Loucy (cell line): ENCODE measurements around the gene RORC.

Experiments
- H2AFZ ChIP-seq: fragments of 200-600 bp; sonication (generic); 2 replicates; pipeline ENCODE4 v1.6.0; 2016; ENCODE audit warnings: antibody characterized with exemption, mild to moderate bottlenecking, low read length, moderate library complexity
- H3F3A ChIP-seq: fragments of 200-600 bp; 2 replicates; pipeline ENCODE4 v1.6.0; 2016; ENCODE audit warnings: antibody characterized with exemption, low read depth, mild to moderate bottlenecking
- H3K27me3 ChIP-seq: fragments of 200-600 bp; sonication (generic); 2 replicates; pipeline ENCODE4 v1.6.1; 2014; ENCODE audit warnings: low read length, mild to moderate bottlenecking; ENCODE audit not compliant: insufficient read depth, poor library complexity, severe bottlenecking
- H3K36me3 ChIP-seq: fragments of 200-600 bp; sonication (generic); 2 replicates; pipeline ENCODE4 v1.6.1; 2016; ENCODE audit warnings: low read length; ENCODE audit not compliant: insufficient read depth
- H3K4me1 ChIP-seq: fragments of 200-600 bp; sonication (generic); 2 replicates; pipeline ENCODE4 v1.5.1; 2014; ENCODE audit warnings: low read length, mild to moderate bottlenecking; ENCODE audit not compliant: insufficient read depth, poor library complexity, severe bottlenecking
- H3K4me2 ChIP-seq: fragments of 200-600 bp; sonication (generic); 2 replicates; pipeline ENCODE4 v1.6.0; 2014; ENCODE audit warnings: antibody characterized with exemption, low read length, low read depth, mild to moderate bottlenecking; ENCODE audit not compliant: poor library complexity, severe bottlenecking
- H3K4me3 ChIP-seq: fragments of 200-600 bp; sonication (generic); 2 replicates; pipeline ENCODE4 v1.5.1; 2014; ENCODE audit warnings: low read length, mild to moderate bottlenecking, mixed read lengths; ENCODE audit not compliant: poor library complexity, severe bottlenecking
- H3K79me2 ChIP-seq: fragments of 200-600 bp; sonication (generic); 2 replicates; pipeline ENCODE4 v1.6.1; 2014; ENCODE audit warnings: low read length; ENCODE audit not compliant: insufficient read depth
- H3K9ac ChIP-seq: fragments of 200-600 bp; sonication (generic); 2 replicates; pipeline ENCODE4 v1.6.0; 2014; ENCODE audit warnings: mild to moderate bottlenecking, low read depth, low read length, moderate library complexity; ENCODE audit not compliant: poor library complexity, severe bottlenecking
- H3K9me2 ChIP-seq: fragments of 200-600 bp; sonication (generic); replicated peaks from 2 replicates; pipeline ENCODE4 v1.6.1; 2016; ENCODE audit warnings: low read depth, low read length, mixed read lengths
- H3K9me3 ChIP-seq: fragments of 200-600 bp; sonication (generic); 2 replicates; pipeline ENCODE4 v1.6.1; 2014; ENCODE audit warnings: mild to moderate bottlenecking, antibody characterized with exemption, low read length, low read depth; ENCODE audit not compliant: insufficient read depth
- H4K20me1 ChIP-seq: fragments of 200-600 bp; sonication (generic); 2 replicates; pipeline ENCODE4 v1.6.0; 2014; ENCODE audit warnings: antibody characterized with exemption, low read length, mild to moderate bottlenecking; ENCODE audit not compliant: insufficient read depth, poor library complexity, severe bottlenecking
- EZH2phosphoT487 ChIP-seq: fragments of 200-600 bp; IDR thresholded peaks from 2 replicates; pipeline ENCODE4 v1.6.1; 2018; ENCODE audit warnings: antibody characterized with exemption, mild to moderate bottlenecking, moderate library complexity, borderline replicate concordance
- TF ChIP-seq, protein P1 (sequence below): fragments of 200-600 bp; sonication (generic); conservative IDR thresholded peaks from 2 replicates; pipeline ENCODE4 v1.5.1; 2014; ENCODE audit warnings: mild to moderate bottlenecking, antibody characterized with exemption, low read length

RORC gene

DNA sequence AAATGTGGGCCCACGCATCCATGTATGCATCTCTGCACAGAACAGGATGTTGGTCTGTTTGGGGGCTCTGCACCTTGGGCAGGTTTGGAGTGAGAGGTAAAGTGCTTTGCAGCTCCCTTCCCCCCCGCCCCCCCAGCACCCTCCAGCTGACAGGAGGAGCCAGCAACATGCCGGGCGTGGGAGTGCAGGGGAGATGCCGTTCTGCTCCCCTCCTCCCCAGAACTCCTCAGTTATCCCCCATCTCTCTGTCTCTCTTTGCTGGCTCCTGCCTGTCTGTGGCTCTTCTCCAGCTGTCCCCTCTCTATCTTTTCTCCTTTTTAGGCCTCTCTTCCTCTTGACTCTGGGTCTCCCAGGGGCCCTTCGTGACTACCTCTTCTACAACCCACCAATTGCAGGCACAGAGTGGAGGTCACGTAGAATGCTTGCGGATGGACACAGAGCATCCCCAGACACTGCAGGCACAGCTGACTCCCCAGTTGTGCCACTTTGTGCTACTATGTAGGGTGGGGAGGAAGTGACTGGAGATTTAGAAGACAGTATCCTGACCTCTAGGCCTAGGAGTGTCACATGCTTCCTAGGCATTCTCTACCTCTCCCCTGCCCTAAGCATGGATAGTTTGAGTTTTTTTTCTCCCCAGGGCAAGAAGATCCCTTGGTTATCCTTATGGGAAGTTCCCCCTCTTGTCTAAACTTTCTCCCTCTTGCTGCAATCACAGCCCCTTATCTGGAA is 1.7 kb upstream of the RORC start:
- Histone ChIP-seq H3K9me3 (no peaks in the 10 kb centered on the region), H4K20me1 (no peaks in the 10 kb centered on the region), H3K27me3 (no peaks in the 10 kb centered on the region), H3K4me1 (peaks cover 51% of the 10 kb centered on the region), H3K9me2 (no peaks in the 10 kb centered on the region), H3K9ac (no peak overlapping the region), H3K79me2 (no peaks in the 10 kb centered on the region), H3K4me3 (no peak overlapping the region), H3F3A (peaks cover 9% of the 10 kb centered on the region; the same call in 1 of the 2 replicates), H3K4me2 (no peak overlapping the region), H3K36me3 (no peaks in the 10 kb centered on the region), H2AFZ (no peak overlapping the region)
- TF ChIP-seq, protein P1, sequence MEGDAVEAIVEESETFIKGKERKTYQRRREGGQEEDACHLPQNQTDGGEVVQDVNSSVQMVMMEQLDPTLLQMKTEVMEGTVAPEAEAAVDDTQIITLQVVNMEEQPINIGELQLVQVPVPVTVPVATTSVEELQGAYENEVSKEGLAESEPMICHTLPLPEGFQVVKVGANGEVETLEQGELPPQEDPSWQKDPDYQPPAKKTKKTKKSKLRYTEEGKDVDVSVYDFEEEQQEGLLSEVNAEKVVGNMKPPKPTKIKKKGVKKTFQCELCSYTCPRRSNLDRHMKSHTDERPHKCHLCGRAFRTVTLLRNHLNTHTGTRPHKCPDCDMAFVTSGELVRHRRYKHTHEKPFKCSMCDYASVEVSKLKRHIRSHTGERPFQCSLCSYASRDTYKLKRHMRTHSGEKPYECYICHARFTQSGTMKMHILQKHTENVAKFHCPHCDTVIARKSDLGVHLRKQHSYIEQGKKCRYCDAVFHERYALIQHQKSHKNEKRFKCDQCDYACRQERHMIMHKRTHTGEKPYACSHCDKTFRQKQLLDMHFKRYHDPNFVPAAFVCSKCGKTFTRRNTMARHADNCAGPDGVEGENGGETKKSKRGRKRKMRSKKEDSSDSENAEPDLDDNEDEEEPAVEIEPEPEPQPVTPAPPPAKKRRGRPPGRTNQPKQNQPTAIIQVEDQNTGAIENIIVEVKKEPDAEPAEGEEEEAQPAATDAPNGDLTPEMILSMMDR, result no peak
- TF ChIP-seq EZH2phosphoT487, result no peak

DNA sequence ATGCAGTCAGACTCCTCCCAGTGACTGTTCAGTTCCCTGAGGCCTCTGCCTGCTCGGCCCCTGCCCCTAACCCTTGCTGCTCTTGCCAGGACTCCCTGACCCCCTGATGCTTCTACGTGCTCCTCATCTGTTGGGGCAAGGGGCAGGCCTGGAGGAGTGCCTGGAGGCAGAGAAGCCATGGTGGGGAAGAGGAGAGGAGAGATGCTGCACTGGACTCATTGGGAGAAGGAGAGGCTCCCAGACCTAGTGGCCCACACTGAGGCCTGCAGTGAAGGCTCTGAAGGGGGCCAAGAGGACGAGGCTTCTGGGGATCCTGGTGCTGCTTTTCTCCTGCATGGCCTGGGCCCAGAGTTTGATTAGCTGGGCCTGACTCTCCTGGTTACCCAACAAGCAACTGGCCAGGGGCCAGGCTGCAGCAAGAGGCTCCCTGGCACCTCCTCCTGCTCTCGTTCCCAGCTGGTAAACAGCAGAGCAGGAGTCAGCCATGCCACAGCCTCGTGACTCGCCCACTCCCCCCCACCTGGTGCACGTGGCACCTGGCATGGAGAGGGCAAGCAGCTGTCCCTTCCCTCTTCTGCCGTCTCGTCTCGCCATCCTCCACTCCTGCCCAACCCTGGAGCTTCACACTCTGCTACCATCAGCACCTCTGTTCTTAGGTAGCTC is 847 bp upstream of the RORC start:
- no peak overlapping the region for H3K4me2 ChIP-seq
- no peak overlapping the region for H3K9ac ChIP-seq
- no peaks in the 10 kb centered on the region for H3K9me3 ChIP-seq
- no peaks in the 10 kb centered on the region for H3K27me3 ChIP-seq
- no peak for TF ChIP-seq EZH2phosphoT487
- TF ChIP-seq, protein P1, result no peak
- H3K9me2 ChIP-seq, result no peaks in the 10 kb centered on the region
- H3F3A ChIP-seq, result peaks cover 9% of the 10 kb centered on the region; the same call in 1 of the 2 replicates
- H3K36me3 ChIP-seq, result no peaks in the 10 kb centered on the region
- H4K20me1 ChIP-seq, result no peaks in the 10 kb centered on the region
- no peak overlapping the region for H3K4me3 ChIP-seq
- H3K79me2 ChIP-seq, result no peaks in the 10 kb centered on the region
- H3K4me1 ChIP-seq, result peaks cover 55% of the 10 kb centered on the region
- H2AFZ ChIP-seq, result no peak overlapping the region

- H3K4me1 ChIP-seq, result peaks cover 56% of the 10 kb centered on the region
- H3F3A ChIP-seq, result peaks cover 9% of the 10 kb centered on the region; the same call in 1 of the 2 replicates
- TF ChIP-seq EZH2phosphoT487, result no peak
- TF ChIP-seq, protein P1, result no peak
- H3K36me3 ChIP-seq, result no peaks in the 10 kb centered on the region
- peak overlapping the region; percentile 21 for H3K4me3 ChIP-seq
- H4K20me1 ChIP-seq, result no peaks in the 10 kb centered on the region
- H3K9me3 ChIP-seq, result no peaks in the 10 kb centered on the region
- H3K27me3 ChIP-seq, result no peaks in the 10 kb centered on the region
- H3K79me2 ChIP-seq, result no peaks in the 10 kb centered on the region
- no peaks in the 10 kb centered on the region for H3K9me2 ChIP-seq
- peak overlapping the region; percentile 77 for H3K4me2 ChIP-seq
- peak overlapping the region; percentile 57 for H3K9ac ChIP-seq
- peak overlapping the region; percentile 44; the same call in 1 of the 2 replicates for H2AFZ ChIP-seq
Observed at GRCh38 chr1:151831256-151831591, 378 bp downstream of the RORC start.
